Transverse colon (tissue), 4 donors: ENCODE measurements around the gene KIAA1328. TPM values are rescaled to one million over a fixed set of nuclear protein-coding genes. Genes with fewer than 3 reads are reported as not detected.
A peak's percentile ranks its signal among the peaks of the same experiment; 100 is the strongest.

ENCODE experiments used
- DNase-seq: peaks from one replicate; pipeline ENCODE4 v3.0.0-alpha.2; 2019
- H3K27ac ChIP-seq, 4 donors: fragments of 200-600 bp; sonication (generic); 2 replicates each; pipeline ENCODE4 v1.5.1; 2016 to 2018; ENCODE audit warnings: inconsistent platforms in 4 of 4
- H3K27me3 ChIP-seq: fragments of 200-600 bp; sonication (generic); 2 replicates; pipeline ENCODE4 v1.5.1; 2017; ENCODE audit warnings: inconsistent platforms
- H3K36me3 ChIP-seq, 4 donors: fragments of 200-600 bp; sonication (generic); 2 replicates each; pipeline ENCODE4 v1.5.1; 2017 to 2019; ENCODE audit warnings: inconsistent platforms in 4 of 4
- H3K4me1 ChIP-seq, 4 donors: fragments of 200-600 bp; sonication (generic); 2 replicates each; pipeline ENCODE4 v1.5.1; 2017 to 2020; ENCODE audit warnings: inconsistent platforms in 4 of 4
- H3K4me3 ChIP-seq, 4 donors: fragments of 200-600 bp; sonication (generic); 1 replicate in 1 of 4; 2 replicates in 3 of 4; pipeline versions ENCODE4 v1.5.1 to v1.6.1; 2017 to 2019; ENCODE audit warnings: inconsistent platforms in 4 of 4
- H3K9me3 ChIP-seq, 2 donors: fragments of 200-600 bp; sonication (generic); 2 replicates each; pipeline ENCODE4 v1.5.1; 2017 to 2019; ENCODE audit warnings: inconsistent platforms in 2 of 2
- EP300 ChIP-seq: sonication (generic); formaldehyde crosslinking; IDR thresholded peaks from one replicate; pipeline ENCODE4 v1.6.1; 2017; ENCODE audit warnings: antibody characterized with exemption, low read depth
- POLR2A ChIP-seq: fragments of 450-650 bp; IDR thresholded peaks from one replicate; pipeline ENCODE4 v1.6.1; 2016; ENCODE audit warnings: antibody characterized with exemption, mild to moderate bottlenecking, moderate library complexity
- POLR2AphosphoS5 ChIP-seq, 3 donors: sonication (generic); formaldehyde crosslinking; IDR thresholded peaks; one replicate each; pipeline ENCODE4 v1.6.1; 2016; ENCODE audit warnings: antibody characterized with exemption in 3 of 3
- WGBS, 2 donors: methylation state at CpG; one replicate each; pipeline ENCODE4 v1.1.5; 2018; ENCODE audit warnings: low coverage in 1 of 2; 5-methylcytosine and 5-hydroxymethylcytosine counted together
- in situ Hi-C, 4 donors: fragments of 200-750 bp; cut with MboI; loops; one replicate each; pipeline versions ENCODE4 v1.15.0 to v1.15.1; 2017; ENCODE audit warnings: low sequenced_read_pairs in 3 of 4, low pct_ligation_motif_present in 1 of 4, low pct_unique_long_range_greater_than_20kb in 1 of 4
- intact Hi-C: fragments of 100-400 bp; cut with DNase I; formaldehyde crosslinking; loops from one replicate; pipeline ENCODE4 v1.15.1; 2023; ENCODE audit warnings: low total_unique reads
- total RNA-seq, 4 donors: library from RNA; depleted of rRNA; stranded (reverse); fragments of >200 nt; gene quantifications; one replicate each; pipeline ENCODE4 v1.1.0, GENCODE V29; 2016
- TF ChIP-seq, protein P1 (sequence below), 5 experiments: fragments of 200-600 bp in 3 of 5; fragments of 450-650 bp in 2 of 5; sonication (generic) in 3 of 5; IDR thresholded peaks; 1 replicate in 2 of 5; 2 replicates in 3 of 5; pipeline ENCODE4 v1.5.1; 2016 to 2017; ENCODE audit warnings: antibody characterized with exemption in 5 of 5, inconsistent platforms in 3 of 5, mild to moderate bottlenecking in 2 of 5, moderate library complexity in 1 of 5

The KIAA1328 gene
- total RNA-seq, 4 donors from 2014 or later = 3.6 to 14.3 (median 11.3) TPM

DNA sequence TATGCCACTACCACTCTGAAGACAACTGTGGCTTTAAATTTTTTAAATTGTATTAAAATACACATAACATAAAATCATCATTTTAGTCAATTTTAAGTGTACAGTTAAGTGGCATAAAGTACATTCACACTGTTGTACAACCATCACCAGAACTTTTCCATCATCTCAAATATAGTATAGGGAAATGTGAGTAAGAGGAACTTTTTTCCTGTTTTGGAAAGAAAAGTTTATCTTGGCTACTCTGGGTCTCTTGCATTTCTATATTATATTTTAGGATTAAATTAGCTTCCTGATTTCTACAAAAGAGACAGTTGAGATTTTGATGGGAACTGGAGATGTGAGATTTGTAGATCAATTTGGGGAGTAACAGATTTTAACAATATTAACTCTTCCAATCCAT lies 3.4 kb upstream of the KIAA1328 start:
- Histone ChIP-seq H3K9me3 (no peaks in the 10 kb centered on the region), H3K27me3 (no peaks in the 10 kb centered on the region), H3K4me3 (no peak overlapping the region), H3K36me3 (no peaks in the 10 kb centered on the region), H3K27ac (no peak overlapping the region), H3K4me1 (peaks cover 9 to 21% (median 14%) of the 10 kb centered on the region in 4 donors)
- intact Hi-C loops (no loop called here), in situ Hi-C loops (no loop called here)
- DNase-seq = no peak
- TF ChIP-seq EP300 = no peak

GRCh38 chr18:36826556-36826955 lies 2.4 kb upstream of the KIAA1328 start:
- intact Hi-C loops = no loop called here
- 95 to 100% methylated on average over 3 of the region's 3 CpGs for WGBS, 2 donors
- H3K4me3 ChIP-seq = no peak overlapping the region
- H3K27ac ChIP-seq = no peak overlapping the region
- no peaks in the 10 kb centered on the region for H3K36me3 ChIP-seq
- in situ Hi-C loops = no loop called here
- H3K9me3 ChIP-seq = no peaks in the 10 kb centered on the region
- no peaks in the 10 kb centered on the region for H3K27me3 ChIP-seq
- no peak for TF ChIP-seq POLR2A
- no peak for TF ChIP-seq EP300
- TF ChIP-seq, protein P1, sequence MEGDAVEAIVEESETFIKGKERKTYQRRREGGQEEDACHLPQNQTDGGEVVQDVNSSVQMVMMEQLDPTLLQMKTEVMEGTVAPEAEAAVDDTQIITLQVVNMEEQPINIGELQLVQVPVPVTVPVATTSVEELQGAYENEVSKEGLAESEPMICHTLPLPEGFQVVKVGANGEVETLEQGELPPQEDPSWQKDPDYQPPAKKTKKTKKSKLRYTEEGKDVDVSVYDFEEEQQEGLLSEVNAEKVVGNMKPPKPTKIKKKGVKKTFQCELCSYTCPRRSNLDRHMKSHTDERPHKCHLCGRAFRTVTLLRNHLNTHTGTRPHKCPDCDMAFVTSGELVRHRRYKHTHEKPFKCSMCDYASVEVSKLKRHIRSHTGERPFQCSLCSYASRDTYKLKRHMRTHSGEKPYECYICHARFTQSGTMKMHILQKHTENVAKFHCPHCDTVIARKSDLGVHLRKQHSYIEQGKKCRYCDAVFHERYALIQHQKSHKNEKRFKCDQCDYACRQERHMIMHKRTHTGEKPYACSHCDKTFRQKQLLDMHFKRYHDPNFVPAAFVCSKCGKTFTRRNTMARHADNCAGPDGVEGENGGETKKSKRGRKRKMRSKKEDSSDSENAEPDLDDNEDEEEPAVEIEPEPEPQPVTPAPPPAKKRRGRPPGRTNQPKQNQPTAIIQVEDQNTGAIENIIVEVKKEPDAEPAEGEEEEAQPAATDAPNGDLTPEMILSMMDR (IDR thresholded peaks at IDR 0.05) = no peak
- H3K4me1 ChIP-seq = peaks cover 9 to 22% (median 14%) of the 10 kb centered on the region in 4 donors
- DNase-seq = no peak

DNA sequence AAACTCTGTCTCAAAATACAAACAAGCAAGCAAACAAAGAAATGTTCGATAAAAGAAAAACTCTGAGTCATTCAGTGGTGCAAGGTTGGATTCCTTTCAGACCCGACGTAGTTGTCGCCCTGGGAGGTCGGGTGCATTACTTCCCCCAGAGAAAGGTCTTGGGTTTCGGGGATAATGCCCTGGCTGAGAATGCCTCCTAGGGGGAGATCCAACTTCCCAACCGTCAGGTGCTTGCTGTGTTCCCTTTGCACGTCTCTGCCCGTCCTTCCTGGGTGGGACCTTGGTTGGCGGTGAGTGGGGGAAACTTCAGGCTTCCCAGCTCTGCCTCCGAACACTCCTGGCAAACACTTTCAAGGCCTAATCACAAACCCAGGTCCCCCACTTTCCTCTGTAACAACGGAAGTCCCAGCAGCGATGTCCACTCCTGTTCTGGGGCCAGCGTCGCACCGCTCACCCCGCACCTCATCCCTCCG lies 734 bp upstream of the KIAA1328 start:
- peak in 1 of 3 donors; percentile 8 for TF ChIP-seq POLR2AphosphoS5 (IDR thresholded peaks at IDR 0.05)
- TF ChIP-seq, protein P1 (IDR thresholded peaks at IDR 0.05) = no peak
- TF ChIP-seq EP300 = no peak
- TF ChIP-seq POLR2A = no peak
- intact Hi-C loops = no loop called here

GRCh38 chr18:36829362-36830157 lies 633 bp downstream of the KIAA1328 start:
- Histone ChIP-seq H3K36me3 (no peaks in the 10 kb centered on the region), H3K4me3 (peak overlapping the region; percentile 76 to 87 (median 77)), H3K4me1 (peaks cover 9 to 22% (median 14%) of the 10 kb centered on the region in 4 donors), H3K27me3 (no peaks in the 10 kb centered on the region), H3K27ac (peak overlapping the region; percentile 84 to 90 (median 87)), H3K9me3 (no peaks in the 10 kb centered on the region)
- intact Hi-C loops (no loop called here), in situ Hi-C loops (no loop called here)
- DNase-seq = no peak
- TF ChIP-seq EP300 (no peak), POLR2AphosphoS5 (IDR thresholded peaks at IDR 0.05) (no peak)
- TF ChIP-seq, protein P1 (IDR thresholded peaks at IDR 0.05) = peak in 1 of 5 experiments; percentile 12
- WGBS, 2 donors = 13 to 28% methylated on average over 4 to 14 of the region's 17 CpGs

More for the DNA sequence above, 734 bp upstream of the KIAA1328 start:
- peak; percentile 34 for DNase-seq
- H3K27me3 ChIP-seq = no peaks in the 10 kb centered on the region
- peak overlapping the region; percentile 76 to 87 (median 77) for H3K4me3 ChIP-seq
- H3K36me3 ChIP-seq = no peaks in the 10 kb centered on the region
- no peaks in the 10 kb centered on the region for H3K9me3 ChIP-seq
- H3K27ac ChIP-seq = peak overlapping the region; percentile 84 to 90 (median 87)
- 0% methylated on average over 5 to 18 of the region's 18 CpGs for WGBS, 2 donors
- peaks cover 9 to 22% (median 14%) of the 10 kb centered on the region in 4 donors for H3K4me1 ChIP-seq
- in situ Hi-C loops = no loop called here

DNA sequence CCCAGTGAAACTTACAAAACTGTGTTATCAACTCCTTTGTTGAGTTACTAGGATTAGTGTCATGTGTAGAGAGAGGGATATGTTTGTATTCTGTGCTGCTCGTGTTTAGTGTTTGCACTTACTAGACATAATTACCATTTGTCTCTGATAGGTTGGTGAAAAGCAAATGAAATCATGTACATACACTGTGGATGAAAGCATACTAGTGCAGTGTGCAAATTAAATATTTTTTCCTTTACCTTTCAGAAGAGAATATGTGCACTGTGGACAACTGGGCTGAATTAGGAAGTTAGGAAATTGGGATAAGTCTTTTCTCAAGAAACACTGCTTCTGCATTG lies 1.2 kb downstream of the KIAA1328 start:
- intact Hi-C loops (no loop called here), in situ Hi-C loops (no loop called here)
- Histone ChIP-seq H3K9me3 (no peaks in the 10 kb centered on the region), H3K4me3 (no peak overlapping the region), H3K27me3 (no peaks in the 10 kb centered on the region), H3K27ac (no peak overlapping the region), H3K36me3 (no peaks in the 10 kb centered on the region), H3K4me1 (peaks cover 9 to 22% (median 14%) of the 10 kb centered on the region in 4 donors)
- 38 to 39% methylated on average over 1 of the region's 1 CpG for WGBS, 2 donors
- no peak for TF ChIP-seq POLR2AphosphoS5 (IDR thresholded peaks at IDR 0.05)
- no peak for TF ChIP-seq EP300
- no peak for TF ChIP-seq POLR2A
- TF ChIP-seq, protein P1 (IDR thresholded peaks at IDR 0.05) = no peak
- DNase-seq = no peak
